Ishikawa (cell line): ENCODE results near the gene CDC42BPA.

Experiments used
- CREB1 ChIP-seq: IDR thresholded peaks from 2 replicates; pipeline ENCODE4 v1.6.1; 2012; ENCODE audit warnings: low read depth
- EP300 ChIP-seq: IDR thresholded peaks from 2 replicates; pipeline ENCODE4 v1.6.1; 2012; ENCODE audit warnings: borderline replicate concordance
- FOXM1 ChIP-seq: IDR thresholded peaks from 2 replicates; pipeline ENCODE4 v1.6.1; 2012; ENCODE audit warnings: low read depth, borderline replicate concordance
- RAD21 ChIP-seq: IDR thresholded peaks from 2 replicates; pipeline ENCODE4 v1.6.1; 2012; ENCODE audit warnings: low read depth
- REST ChIP-seq: IDR thresholded peaks from 2 replicates; pipeline ENCODE4 v1.6.1; 2012; ENCODE audit warnings: low read depth, mild to moderate bottlenecking
- TAF1 ChIP-seq: IDR thresholded peaks from 2 replicates; pipeline ENCODE4 v1.6.1; 2012; ENCODE audit warnings: low read depth, mild to moderate bottlenecking
- YY1 ChIP-seq: IDR thresholded peaks from 2 replicates; pipeline ENCODE4 v1.6.1; 2012; ENCODE audit warnings: low read depth

- TF ChIP-seq RAD21 (no peak), TAF1 (no peak), REST (no peak), EP300 (no peak), CREB1 (no peak), YY1 (no peak), FOXM1 (no peak)
Observed at GRCh38 chr1:227362039-227362438, 43.7 kb upstream of the CDC42BPA start.
